Iris pigment epithelial cell (primary cell): ENCODE results near the gene DHRS1.
A peak's percentile ranks its signal among the peaks of the same experiment; 100 is the strongest.

Experiments
- DNase-seq: peaks from one replicate; pipeline ENCODE4 v3.0.0-alpha.2; 2011; ENCODE audit warnings: low read depth

The DHRS1 gene

DNA sequence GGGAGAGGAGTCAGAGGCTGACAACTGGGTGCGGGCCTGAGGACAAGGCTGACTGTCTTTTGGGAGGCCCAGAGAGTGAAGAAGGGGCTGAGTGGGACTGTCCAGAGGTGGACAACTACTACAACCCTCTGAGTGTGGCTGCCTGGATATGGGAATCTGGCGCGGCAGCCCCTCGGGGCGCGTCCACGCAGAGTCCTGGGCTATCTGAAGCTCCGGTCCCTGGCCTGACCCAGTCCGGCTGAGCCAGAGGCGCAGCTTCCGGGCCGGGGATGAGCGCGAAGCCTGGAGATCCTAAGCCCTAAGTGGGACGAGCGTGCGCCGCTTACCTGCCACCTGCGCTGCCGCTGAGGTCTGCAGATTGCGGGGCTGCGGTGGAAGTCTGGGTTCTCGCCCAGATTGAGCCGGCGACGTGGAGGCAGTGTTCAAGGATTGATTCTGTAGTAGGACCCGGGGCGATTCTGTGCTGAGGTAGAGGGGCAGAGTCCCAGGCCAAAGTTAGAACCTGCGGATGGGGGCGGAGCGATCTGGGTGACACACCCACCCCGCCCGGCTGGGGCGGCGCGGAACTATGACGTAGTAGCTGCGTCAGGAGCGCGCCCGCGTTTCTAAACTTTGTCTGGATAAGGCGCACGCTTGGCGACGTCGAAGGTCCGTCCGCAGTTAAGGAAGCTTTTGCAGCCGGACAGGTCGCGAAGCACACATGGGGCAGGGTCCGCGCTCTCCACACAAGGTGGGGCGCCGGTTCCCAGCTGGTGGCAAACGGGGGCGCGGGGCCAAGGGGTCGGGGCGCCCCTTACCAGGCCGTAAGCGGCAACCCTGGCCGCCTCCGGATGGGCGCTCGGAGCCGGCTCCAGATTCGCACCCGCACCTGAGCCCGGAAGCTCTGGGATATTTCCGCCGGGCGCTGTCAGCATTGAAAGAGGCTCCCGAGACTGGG, at the start of gene DHRS1, which contains the start of gene NOP9:
Gene DHRS1, minus strand, starts transcription at position 526 of the 937 bp plus-strand sequence. CDS start 674 bp downstream, outside the sequence.
Gene NOP9, plus strand, starts transcription at position 596 of the 937 bp plus-strand sequence. Its CDS starts 105 bp downstream, at position 701.
- DNase-seq = peak; percentile 90

DNA sequence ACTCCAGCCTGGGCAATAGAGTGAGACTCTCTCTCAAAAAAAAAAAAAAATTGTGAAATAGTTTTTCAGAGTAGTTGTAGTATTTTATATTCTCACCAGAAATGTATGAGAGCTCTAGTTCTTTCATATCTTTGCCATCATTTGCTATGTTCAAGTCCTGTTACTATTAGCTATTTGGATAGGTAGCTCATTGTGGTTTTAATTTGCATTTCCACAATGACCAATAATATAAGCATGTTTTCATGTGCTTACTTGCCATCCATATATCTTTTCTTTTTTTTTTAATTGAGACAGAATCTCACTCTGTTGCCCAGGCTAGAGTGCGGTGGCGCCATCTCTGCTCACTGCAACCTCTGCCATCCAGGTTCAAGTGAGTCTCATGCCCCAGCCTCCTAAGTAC, 48.6 kb upstream of the DHRS1 start:
- DNase-seq = no peak

DNA sequence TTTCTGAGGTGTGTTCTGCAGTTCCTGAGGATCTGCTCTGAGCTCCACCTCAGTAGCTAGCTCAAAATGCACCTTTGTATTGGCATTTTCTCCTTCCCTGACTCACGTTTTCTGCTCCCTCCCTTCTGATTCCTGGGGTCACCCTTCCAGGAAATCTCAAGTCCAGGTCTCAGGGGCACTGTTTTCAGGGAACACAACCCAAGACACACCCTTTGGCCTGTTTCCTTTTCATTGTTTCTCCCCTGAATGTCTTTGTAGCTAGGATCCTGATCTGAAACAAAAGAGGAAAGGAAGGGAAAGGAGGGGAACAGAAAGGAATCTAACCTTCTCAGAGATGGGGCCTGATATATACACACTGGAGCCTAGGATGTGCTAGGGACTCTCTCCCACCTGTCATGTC, 47.6 kb upstream of the DHRS1 start:
- no peak for DNase-seq

DNA sequence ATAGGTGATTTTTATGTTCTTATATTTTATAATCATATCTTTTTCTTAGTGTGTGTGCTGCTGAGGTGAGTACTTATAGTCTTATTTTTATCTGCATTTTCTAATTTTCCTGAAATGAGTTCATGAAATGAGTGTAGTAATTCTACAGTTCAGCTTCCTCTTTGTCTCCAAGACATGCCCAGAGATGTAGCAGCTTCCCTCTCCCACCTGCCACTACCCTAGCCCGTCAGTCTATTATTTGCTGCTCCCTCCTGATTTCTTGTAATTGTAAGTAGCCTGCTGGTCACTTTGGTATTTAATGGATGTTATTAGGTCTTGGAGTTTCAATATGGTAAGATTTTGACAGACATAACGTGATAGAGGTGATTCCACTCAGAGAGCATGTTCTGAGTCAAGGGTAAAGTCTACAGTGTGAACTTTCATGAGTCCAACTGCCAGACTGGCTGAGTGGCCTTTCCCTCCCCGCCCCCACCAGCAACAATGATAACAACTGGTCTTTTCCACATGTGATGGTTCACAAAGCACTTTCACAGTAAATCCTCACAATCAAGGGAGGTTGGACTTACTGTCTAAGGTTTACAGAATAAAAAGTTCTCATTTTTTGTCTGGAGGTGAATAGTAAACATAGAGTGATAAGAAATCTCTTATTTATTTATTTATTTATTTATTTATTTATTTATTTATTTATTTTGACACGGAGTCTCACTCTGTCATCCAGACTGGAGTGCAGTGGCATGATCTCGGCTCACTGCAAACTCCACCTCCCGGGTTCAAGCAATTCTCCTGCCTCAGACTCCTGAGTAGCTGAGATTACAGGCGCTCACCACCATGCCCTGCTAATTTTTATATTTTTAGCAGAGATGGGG, 44.4 kb upstream of the DHRS1 start:
- DNase-seq = no peak

- DNase-seq = no peak
Observed at GRCh38 chr14:24342889-24343288, 43.3 kb upstream of the DHRS1 start.

DNA sequence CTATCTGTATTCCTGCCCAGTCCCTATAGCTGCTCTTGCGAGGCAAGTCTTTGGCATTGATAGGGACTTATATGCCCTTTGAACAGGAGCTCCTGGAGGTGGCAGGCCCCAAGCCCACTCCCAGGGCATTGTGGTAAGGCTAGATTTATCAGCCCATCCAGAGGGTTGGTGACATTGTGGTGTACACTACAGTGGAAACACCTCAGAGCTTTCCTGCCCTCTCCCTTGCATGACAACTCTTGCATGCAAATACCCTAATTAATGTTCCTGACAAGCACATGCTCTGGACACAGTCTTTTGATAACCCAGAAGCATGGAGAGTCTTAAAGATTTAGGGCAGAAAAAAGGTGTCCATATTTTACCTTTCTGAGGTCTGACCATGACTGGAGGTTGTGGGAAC, 41.0 kb upstream of the DHRS1 start:
- no peak for DNase-seq

- DNase-seq = no peak
Observed at GRCh38 chr14:24339284-24340151, 39.9 kb upstream of the DHRS1 start, which contains the start of gene RIPK3. RIPK3 (minus strand) TSS chr14:24339991; CDS start chr14:24339826, 165 bp downstream.

DNA sequence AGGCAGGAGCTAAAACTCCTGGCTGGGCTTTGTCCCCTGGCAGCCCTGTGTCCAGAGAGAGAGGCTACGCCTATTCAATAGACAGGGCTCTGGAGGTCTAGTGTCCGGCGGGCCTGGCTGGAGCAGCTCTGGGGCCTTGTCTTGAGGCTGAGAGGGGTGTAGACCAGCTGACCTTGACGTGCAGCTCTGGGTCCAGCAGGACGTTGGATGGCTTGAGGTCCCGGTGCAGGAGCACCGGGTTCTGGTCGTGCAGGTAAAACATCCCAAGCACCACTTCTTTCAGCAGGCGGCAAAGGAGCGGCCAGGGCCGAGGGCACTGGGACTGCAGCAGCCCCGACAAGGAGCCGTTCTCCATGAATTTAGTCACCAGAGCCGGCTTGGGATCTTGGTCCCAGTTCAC, 39.3 kb upstream of the DHRS1 start:
- DNase-seq = no peak

DNA sequence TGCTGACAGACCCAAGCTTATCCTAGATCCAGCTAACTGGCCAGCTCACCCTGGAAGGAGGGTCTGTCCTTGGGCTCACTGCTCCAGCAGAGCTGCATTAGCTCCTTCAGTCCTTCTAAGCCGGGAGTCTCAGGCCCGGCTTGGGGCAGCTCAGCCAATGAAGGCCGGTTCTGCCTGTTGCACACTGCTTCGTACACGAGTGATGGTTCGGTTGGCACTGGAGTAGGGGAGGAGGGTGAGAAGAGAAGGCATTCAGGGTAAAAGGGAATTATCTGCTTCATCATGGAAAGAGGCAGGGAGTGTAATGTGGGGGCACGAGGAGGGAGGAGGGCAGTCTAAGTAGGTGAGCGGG, 38.2 kb upstream of the DHRS1 start:
- DNase-seq = no peak

DNA sequence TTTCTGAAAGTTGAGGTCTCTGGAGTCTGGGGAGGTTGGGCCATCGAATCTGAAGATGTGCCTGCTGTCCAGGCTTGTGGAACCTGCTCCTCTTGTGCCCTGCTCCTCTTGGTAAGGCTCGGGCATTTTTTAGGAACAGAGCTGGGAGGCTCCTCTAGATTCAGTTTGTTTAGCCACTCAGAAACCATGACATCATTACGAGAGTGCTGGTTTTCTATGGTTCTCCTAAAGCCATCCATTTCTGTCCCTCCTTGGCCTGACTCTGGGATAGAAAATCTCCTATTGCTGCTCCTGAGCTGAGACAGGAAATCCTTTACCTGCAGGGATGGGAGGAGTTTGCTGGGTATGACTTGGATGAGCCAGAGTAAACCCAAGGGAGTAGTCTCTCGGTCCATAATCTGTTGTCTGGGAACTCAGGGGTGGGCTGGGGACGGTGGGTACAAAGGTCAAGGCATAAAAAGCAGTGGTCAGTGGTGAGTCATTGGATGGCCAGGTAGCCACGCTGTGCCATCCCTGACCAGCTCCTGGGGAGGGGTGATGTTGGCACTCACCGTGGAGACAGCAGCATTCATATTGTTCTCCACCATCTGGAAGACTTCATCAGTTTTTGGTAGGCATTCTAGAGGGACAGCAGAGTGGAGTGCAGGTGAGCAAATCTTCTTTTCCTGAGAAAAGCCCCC, 37.7 kb upstream of the DHRS1 start:
- DNase-seq = no peak

DNA sequence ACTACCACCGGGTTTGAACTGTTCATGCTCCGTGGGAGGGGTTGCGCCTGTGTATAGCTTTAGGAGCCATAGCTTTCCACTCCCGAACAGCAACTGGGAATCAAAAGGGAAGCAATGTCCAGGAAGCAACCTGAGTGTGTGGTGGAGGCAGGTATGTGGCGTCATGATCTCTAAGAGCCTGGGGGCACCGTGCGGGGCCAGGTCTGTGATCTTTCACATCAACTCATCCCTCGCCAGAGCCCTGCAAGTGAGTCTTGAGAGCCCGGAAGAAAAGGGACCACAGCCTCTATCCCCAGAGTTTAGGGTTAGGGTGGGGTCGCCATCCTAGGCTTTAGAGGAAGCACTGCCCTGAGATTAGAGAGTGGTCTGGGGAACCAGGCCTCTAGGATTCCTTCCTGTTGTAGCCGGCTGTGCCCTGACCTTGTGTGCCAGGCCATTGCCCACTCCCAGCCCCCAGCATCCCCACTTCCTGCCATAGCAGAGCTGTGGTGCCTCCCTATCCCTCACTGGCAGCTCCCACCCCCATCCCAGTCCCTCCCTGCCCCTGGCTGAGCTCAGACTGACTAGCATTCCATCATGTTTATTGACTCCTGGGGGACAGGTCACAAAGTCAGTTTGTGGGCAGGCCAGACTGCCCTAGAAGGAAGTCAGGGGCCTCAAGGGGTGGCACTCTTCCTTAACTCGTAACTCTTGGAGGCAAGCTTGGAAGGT, 36.0 kb upstream of the DHRS1 start:
- DNase-seq = no peak

DNA sequence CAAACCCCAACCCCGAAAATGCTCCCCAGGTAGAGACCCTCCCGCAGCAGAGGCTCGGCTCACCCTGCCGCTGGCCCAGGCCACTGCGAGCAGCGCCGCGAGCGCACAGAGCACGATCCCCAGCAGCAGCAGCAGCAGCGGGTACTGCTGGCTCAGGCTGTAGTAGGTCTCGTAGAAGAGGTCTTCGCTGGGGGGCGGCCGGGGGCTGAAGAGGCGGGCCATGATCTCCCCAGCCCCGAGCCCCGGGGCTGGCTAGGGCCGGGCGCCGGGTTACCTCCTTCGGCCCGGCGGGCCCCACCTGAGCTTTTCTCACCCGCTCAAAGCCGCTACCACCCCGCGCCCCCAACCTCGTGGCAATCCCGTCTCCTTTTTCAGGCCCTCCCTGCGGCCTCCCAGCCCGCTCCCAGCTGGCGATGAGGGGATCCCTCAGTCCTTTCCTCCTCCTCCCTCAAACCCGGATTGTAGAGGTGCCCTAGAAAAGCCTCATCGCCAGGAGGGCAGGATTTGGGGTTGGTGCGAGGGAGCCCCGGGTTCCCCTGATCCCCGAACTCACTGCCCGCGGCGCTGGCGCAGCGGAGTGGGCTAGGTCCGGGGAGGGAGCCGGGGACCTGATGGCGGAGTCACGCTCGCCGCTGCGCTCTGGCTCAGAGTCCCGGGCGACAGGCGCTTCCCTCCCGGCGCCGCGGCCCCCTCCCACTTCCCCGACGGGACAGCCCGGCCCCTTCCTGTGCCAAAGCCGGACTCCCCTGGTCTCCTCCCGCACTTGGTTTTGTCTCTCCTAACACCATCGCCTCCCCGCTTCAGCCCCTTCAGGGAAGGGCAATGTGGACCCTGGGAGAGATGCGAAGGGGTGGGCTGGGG, 35.1 kb upstream of the DHRS1 start, which contains the start of gene ADCY4:
Gene ADCY4, minus strand, starts transcription at position 641 of the 861 bp plus-strand sequence. Its CDS starts 419 bp downstream, at position 222.
- no peak for DNase-seq

DNA sequence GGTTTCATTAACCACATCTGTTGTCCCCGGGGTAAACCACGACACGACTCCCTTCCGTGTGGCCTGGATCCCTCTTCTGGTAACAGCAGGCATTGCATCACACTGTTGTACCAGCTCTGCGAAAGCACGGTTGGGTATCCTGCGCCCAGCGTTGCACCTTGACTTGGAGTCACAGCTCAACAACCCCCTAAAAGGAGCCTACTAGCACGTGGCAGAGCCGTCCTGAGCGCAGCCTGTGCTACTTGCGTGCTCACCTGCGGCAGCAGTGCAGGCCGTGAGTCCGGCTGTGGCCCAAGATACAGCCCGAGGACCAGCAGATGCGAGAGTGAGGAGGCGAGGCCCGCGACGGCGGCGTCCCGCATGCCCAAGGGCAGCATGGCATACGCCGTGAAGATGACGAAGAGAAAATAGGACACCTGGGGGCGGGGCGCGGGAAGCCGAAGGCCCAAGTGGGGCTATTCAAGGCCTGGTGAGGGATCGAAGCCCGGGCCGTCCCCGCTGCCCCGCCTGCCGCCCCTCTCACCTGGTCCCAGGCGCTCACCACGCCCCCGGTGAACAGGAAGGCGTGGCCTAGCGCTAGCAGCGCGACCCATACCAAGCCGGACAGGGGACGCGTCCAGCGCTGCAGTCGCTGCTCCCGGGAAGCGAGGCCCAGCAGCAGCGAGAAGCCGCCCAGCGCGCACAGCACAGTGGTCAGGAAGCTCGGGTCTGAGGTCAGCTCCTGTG, 32.9 kb upstream of the DHRS1 start:
- DNase-seq = peak; percentile 47

DNA sequence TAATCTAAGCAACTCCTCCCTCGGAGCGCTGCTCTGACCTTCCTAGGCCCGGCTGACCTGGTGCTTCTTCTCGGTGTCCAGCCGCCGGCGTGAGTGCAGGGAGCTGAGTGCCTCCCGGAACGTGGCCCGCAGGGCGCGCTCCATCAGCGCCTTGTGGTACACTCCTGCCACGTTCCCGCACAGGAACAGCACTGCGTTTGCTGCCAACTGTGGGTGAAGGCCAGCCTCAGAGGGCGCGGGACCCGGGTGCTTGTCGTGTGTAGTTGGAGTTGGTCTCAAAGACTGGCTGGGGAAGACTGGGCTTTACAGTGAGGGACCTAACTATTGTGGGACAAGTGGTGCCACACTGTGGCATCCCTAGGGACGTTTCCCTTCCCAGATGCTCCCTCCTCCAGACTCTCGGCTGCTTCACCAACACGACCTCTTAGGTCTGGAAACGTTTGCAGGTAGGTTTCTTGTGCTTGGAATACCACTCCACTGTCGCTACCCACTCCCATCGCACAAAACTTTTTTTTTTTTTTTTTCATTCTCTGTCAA, 32.2 kb upstream of the DHRS1 start:
- no peak for DNase-seq

DNA sequence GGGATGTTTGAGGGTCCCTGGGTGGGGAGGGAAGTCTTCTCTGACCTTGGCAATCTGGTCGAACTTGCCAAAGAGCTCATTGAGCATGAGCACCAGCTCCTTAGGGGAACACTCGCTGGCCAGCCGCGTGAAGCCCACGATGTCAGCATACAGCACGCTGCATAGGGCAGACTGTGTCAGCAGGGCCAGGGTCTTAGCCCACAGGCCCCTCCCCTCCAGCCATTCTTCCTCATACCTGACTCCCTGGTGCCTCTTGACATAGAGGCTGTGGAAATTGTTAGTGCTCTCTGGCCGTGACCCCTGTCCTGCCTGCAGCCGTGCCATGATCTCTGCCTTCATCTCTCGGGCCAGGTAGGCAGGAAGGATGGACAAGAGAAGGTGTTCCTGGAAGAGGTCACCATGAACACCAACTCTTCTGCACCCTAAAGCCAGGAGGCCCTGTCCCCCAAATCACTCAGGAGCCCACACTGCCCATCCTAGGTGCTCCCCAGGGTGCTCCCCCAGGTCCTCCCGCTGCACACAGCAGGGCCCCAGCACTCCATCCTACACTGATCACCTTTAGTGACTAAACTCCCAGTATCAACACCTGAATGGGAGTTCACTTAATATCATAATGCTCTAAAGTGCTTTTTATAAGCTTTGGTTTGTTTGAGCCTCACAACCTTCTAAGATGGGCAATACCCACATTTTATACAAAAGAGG, 31.5 kb upstream of the DHRS1 start:
- DNase-seq = no peak

DNA sequence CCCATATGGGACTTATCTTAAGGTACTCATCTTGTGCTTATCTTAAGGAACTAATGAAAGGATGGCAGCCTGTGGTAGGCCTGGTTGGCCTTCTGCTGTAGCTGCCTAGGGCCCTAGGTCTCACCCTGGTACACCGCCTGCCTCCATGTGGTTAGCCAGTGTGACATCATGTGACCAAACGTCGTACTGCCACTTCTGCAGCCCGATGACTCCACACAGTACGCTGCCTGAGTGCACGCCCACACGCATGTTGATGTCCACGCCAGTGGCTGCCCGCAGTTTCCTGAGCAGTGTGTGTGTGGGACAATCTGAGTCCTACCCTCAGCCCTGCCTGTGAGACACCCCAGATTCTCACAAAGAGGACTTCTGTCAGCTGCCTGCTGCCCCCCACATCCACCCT, 30.2 kb upstream of the DHRS1 start:
- no peak for DNase-seq

DNA sequence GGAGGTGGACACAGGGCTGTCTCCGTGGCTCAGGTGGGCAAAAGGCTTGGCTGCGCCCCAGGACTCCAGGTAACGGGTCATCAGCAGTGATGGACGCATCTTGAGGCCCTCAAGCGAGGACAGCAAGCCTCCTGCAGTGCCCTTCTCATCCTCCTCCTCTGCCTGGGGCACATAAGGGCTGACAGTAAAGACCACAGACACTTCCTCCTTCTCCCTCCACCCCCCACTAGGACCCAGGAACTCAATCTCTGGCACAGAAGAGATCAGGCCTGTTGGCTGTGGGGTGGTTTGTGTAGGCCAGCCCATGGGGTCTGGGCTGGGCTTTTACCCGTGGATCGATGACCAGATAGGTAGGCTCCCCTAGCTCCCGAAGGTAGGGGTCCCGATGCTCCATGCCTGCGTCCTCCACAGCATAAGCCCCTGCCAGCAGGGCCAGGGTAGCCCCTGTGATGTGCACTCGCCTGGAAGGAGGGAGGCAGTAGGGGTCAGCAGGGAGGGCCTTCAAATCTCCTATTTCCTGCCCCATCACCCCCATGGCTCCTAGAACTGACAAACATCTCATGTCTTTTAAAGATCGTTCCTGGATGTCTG, 29.6 kb upstream of the DHRS1 start:
- DNase-seq = no peak
